Measurements from ENCODE around the gene EHBP1. TPM values are rescaled to one million over a fixed set of nuclear protein-coding genes. Genes with fewer than 3 reads are reported as not detected.

Gene EHBP1
- polyA plus RNA-seq, 3 donors: 4.2 to 6.1 (median 6.0) TPM

GRCh38 chr2:62934517-62934916, 229.0 kb downstream of the EHBP1 start:
- H3K27me3 ChIP-seq (ENCODE audit: control insufficient read depth in 2 of 2, insufficient read depth in 2 of 2, low read length in 2 of 2): no peaks in the 10 kb centered on the region
- H3K4me1 ChIP-seq (ENCODE audit: control insufficient read depth in 1 of 2, insufficient read depth in 2 of 2, low read length in 2 of 2): no peaks in the 10 kb centered on the region
- H3K36me3 Mint-ChIP-seq: no peaks in the 10 kb centered on the region
- H3K4me3 ChIP-seq (replicated peaks in 1 of 3; ENCODE audit: low read depth in 2 of 3, low read length in 3 of 3): no peak overlapping the region
- H3K4me2 ChIP-seq (replicated peaks; ENCODE audit: extremely low read depth, low read length, poor library complexity, severe bottlenecking): no peak overlapping the region
- no peak for TF ChIP-seq CTCF (IDR thresholded peaks at IDR 0.05)
- H4K20me1 ChIP-seq (ENCODE audit: insufficient read depth, low read length): no peaks in the 10 kb centered on the region
- H3K4me1 Mint-ChIP-seq: no peaks in the 10 kb centered on the region
- H3K9me3 ChIP-seq (replicated peaks in 1 of 2; ENCODE audit: control insufficient read depth in 1 of 2, insufficient read depth in 1 of 2, low read length in 2 of 2): no peaks in the 10 kb centered on the region
- no peak for DNase-seq
- no peak overlapping the region for H3K27ac Mint-ChIP-seq
- no peaks in the 10 kb centered on the region for H3K27me3 Mint-ChIP-seq (ENCODE audit: low read depth in 3 of 3)
- no peak overlapping the region for H3K27ac ChIP-seq (ENCODE audit: low read depth in 1 of 2, low read length in 2 of 2)
- H3K4me3 Mint-ChIP-seq: no peak overlapping the region
- H3K9me3 Mint-ChIP-seq: peaks cover 0 to 3% (median 0%) of the 10 kb centered on the region in 7 donors
- H3K79me2 ChIP-seq (ENCODE audit: insufficient read depth, low read length): no peaks in the 10 kb centered on the region
- intact Hi-C loops (cut with micrococcal nuclease): no loop called here
- WGBS (ENCODE audit: insufficient coverage): no CpG with 5 or more reads among the region's 2 CpGs
- H2AFZ ChIP-seq (ENCODE audit: insufficient read depth, low read depth, low read length, poor library complexity, severe bottlenecking): no peak overlapping the region
- H3K36me3 ChIP-seq (replicated peaks in 1 of 2; ENCODE audit: control insufficient read depth in 1 of 2, insufficient read depth in 2 of 2, low read length in 2 of 2): no peaks in the 10 kb centered on the region
- H3K9ac ChIP-seq (ENCODE audit: insufficient read depth, low read length, poor library complexity, severe bottlenecking): no peak overlapping the region

DNA sequence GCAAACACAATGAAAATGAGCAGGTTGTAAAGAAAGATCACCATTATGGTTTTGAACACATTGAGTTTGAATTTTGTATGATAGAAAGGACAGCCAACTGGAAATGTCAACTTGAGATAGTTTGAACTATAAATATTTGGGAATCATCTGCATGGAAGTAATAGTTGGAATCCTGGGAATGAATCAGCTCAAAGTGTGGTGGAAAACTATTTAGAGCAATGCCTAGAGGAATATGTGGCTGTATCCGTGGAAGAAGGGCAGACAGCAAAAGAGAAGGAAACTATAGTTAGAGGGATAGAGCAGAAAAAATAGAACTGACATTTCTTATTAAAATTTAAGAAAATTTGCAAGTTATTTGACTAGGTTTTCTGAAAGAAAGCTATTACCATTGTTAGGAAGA, 232.6 kb downstream of the EHBP1 start:
- no CpG with 5 or more reads among the region's 1 CpG for WGBS (ENCODE audit: insufficient coverage)
- no peak overlapping the region for H3K9ac ChIP-seq (ENCODE audit: insufficient read depth, low read length, poor library complexity, severe bottlenecking)
- H3K4me3 ChIP-seq (replicated peaks in 1 of 3; ENCODE audit: low read depth in 2 of 3, low read length in 3 of 3): no peak overlapping the region
- H3K36me3 Mint-ChIP-seq: no peaks in the 10 kb centered on the region
- H3K9me3 ChIP-seq (replicated peaks in 1 of 2; ENCODE audit: control insufficient read depth in 1 of 2, insufficient read depth in 1 of 2, low read length in 2 of 2): no peaks in the 10 kb centered on the region
- H3K27me3 Mint-ChIP-seq (ENCODE audit: low read depth in 3 of 3): no peaks in the 10 kb centered on the region
- no peak overlapping the region for H3K4me2 ChIP-seq (replicated peaks; ENCODE audit: extremely low read depth, low read length, poor library complexity, severe bottlenecking)
- no peak overlapping the region for H2AFZ ChIP-seq (ENCODE audit: insufficient read depth, low read depth, low read length, poor library complexity, severe bottlenecking)
- no peak for TF ChIP-seq CTCF (IDR thresholded peaks at IDR 0.05)
- no peaks in the 10 kb centered on the region for H3K36me3 ChIP-seq (replicated peaks in 1 of 2; ENCODE audit: control insufficient read depth in 1 of 2, insufficient read depth in 2 of 2, low read length in 2 of 2)
- H3K27ac ChIP-seq (ENCODE audit: low read depth in 1 of 2, low read length in 2 of 2): no peak overlapping the region
- H4K20me1 ChIP-seq (ENCODE audit: insufficient read depth, low read length): no peaks in the 10 kb centered on the region
- H3K79me2 ChIP-seq (ENCODE audit: insufficient read depth, low read length): no peaks in the 10 kb centered on the region
- no peak overlapping the region for H3K27ac Mint-ChIP-seq
- intact Hi-C loops (cut with micrococcal nuclease): no loop called here
- H3K27me3 ChIP-seq (ENCODE audit: control insufficient read depth in 2 of 2, insufficient read depth in 2 of 2, low read length in 2 of 2): no peaks in the 10 kb centered on the region
- no peaks in the 10 kb centered on the region for H3K4me1 Mint-ChIP-seq
- H3K4me3 Mint-ChIP-seq: no peak overlapping the region
- no peaks in the 10 kb centered on the region for H3K4me1 ChIP-seq (ENCODE audit: control insufficient read depth in 1 of 2, insufficient read depth in 2 of 2, low read length in 2 of 2)
- no peaks in the 10 kb centered on the region for H3K9me3 Mint-ChIP-seq
- DNase-seq: no peak

Data from CD14-positive monocyte (primary cell).